ENCODE results near the gene LIMS4. TPM values are rescaled to one million over a fixed set of nuclear protein-coding genes. Genes with fewer than 3 reads are reported as not detected.

LIMS4 gene, protein sequence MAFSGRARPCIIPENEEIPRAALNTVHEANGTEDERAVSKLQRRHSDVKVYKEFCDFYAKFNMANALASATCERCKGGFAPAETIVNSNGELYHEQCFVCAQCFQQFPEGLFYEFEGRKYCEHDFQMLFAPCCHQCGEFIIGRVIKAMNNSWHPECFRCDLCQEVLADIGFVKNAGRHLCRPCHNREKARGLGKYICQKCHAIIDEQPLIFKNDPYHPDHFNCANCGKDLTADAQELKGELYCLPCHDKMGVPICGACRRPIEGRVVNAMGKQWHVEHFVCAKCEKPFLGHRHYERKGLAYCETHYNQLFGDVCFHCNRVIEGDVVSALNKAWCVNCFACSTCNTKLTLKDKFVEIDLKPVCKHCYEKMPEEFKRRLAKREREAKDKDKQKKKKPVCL
- total RNA-seq: 18.6 and 22.8 TPM in 2 replicates

GRCh38 chr2:110472171-110473058 is at the start of gene LIMS4:
LIMS4 (minus strand) TSS chr2:110472816; CDS start chr2:110472778, 38 bp downstream.

Small RNA genes within 50 kb of the gene (small RNA-seq; reads per million reads assigned to genes)
- not detected for gene AC108938.1 (ENCODE audit: low replicate concordance)

Other genes starting within 250 kb of the LIMS4 start
- 23.4 and 26.2 TPM in 2 replicates for gene RGPD6, start 104.4 kb upstream of the LIMS4 start, total RNA-seq
- 2.4 and 67.9 TPM in 2 replicates for gene BUB1, start 205.2 kb upstream of the LIMS4 start, total RNA-seq